GM21576 (cell line): Measurements from ENCODE around the gene CCDC83.
"Not testable (repeated sequence)": the region's sequence is repeated elsewhere in the genome, so short reads cannot be mapped to it uniquely, and the experiment has no call there.

Source experiments
- ATAC-seq: cut with Tn5 transposase; IDR thresholded peaks from one replicate; pipeline ENCODE4 v1.9.1; 2021; ENCODE audit warnings: mild to moderate bottlenecking, moderate library complexity; ENCODE audit not compliant: unreplicated experiment

CCDC83 gene

GRCh38 chr11:85835263-85835662 is 19.9 kb upstream of the CCDC83 start:
- ATAC-seq, result no peak

- ATAC-seq, result no peak
Measured at GRCh38 chr11:85835729-85836128, 19.5 kb upstream of the CCDC83 start.

- not testable (repeated sequence) for ATAC-seq
Measured at GRCh38 chr11:85840932-85841331, 14.3 kb upstream of the CCDC83 start.

GRCh38 chr11:85843929-85844328 is 11.3 kb upstream of the CCDC83 start:
- no peak for ATAC-seq

- ATAC-seq, result no peak
Measured at GRCh38 chr11:85844439-85845123, 10.6 kb upstream of the CCDC83 start.

GRCh38 chr11:85845124-85845631 is 10.0 kb upstream of the CCDC83 start:
- no peak for ATAC-seq

GRCh38 chr11:85847436-85847835 is 7.7 kb upstream of the CCDC83 start:
- no peak for ATAC-seq

GRCh38 chr11:85848006-85848405 is 7.2 kb upstream of the CCDC83 start:
- no peak for ATAC-seq

GRCh38 chr11:85848556-85848955 is 6.6 kb upstream of the CCDC83 start:
- no peak for ATAC-seq

- ATAC-seq, result not testable (repeated sequence)
Measured at GRCh38 chr11:85852754-85853153, 2.4 kb upstream of the CCDC83 start.

- not testable (repeated sequence) for ATAC-seq
Measured at GRCh38 chr11:85853541-85853940, 1.6 kb upstream of the CCDC83 start.

GRCh38 chr11:85854212-85854556 is 999 bp upstream of the CCDC83 start:
- no peak for ATAC-seq

GRCh38 chr11:85854557-85855340 is 434 bp upstream of the CCDC83 start:
- peak; percentile 98 for ATAC-seq

GRCh38 chr11:85857098-85857497 is 1.9 kb downstream of the CCDC83 start:
- no peak for ATAC-seq

GRCh38 chr11:85859541-85859940 is 4.4 kb downstream of the CCDC83 start:
- not testable (repeated sequence) for ATAC-seq

GRCh38 chr11:85863855-85864254 is 8.7 kb downstream of the CCDC83 start:
- ATAC-seq, result no peak

GRCh38 chr11:85866137-85866827 is 11.1 kb downstream of the CCDC83 start:
- no peak for ATAC-seq

GRCh38 chr11:85867751-85868150 is 12.6 kb downstream of the CCDC83 start:
- ATAC-seq, result no peak

GRCh38 chr11:85869781-85870180 is 14.6 kb downstream of the CCDC83 start:
- no peak for ATAC-seq

- no peak for ATAC-seq
Measured at GRCh38 chr11:85874265-85874664, 19.1 kb downstream of the CCDC83 start.

GRCh38 chr11:85875505-85875904 is 20.3 kb downstream of the CCDC83 start:
- no peak for ATAC-seq

- ATAC-seq, result no peak
Measured at GRCh38 chr11:85884581-85885021, 29.4 kb downstream of the CCDC83 start.
